Natural killer cell (primary cell): ENCODE measurements around the gene ATN1. TPM values are rescaled to one million over a fixed set of nuclear protein-coding genes. Genes with fewer than 3 reads are reported as not detected.

Source experiments
- ATAC-seq, 3 donors: fragments of 150-1000 bp in 2 of 3; fragments of 200-7000 bp in 1 of 3; cut with Tn5 transposase; 1 replicate in 1 of 3; 2 replicates in 2 of 3; pipeline ENCODE4 v1.10.0; 2021; ENCODE audit warnings: mild to moderate bottlenecking in 2 of 3, moderate library complexity in 2 of 3
- DNase-seq, 2 donors: peaks; one replicate each; pipeline versions ENCODE4 v3.0.0 to v3.0.0-alpha.2; 2013 to 2021; ENCODE audit warnings: mixed read lengths in 1 of 2
- H3K27ac ChIP-seq: one replicate; pipeline ENCODE4 v1.5.1; 2013; ENCODE audit warnings: mild to moderate bottlenecking, low read length
- H3K27me3 ChIP-seq: one replicate; pipeline ENCODE4 v1.6.1; 2013; ENCODE audit warnings: low read length; ENCODE audit not compliant: control insufficient read depth, insufficient read depth
- H3K36me3 ChIP-seq: one replicate; pipeline ENCODE4 v1.6.1; 2013; ENCODE audit warnings: low read length; ENCODE audit not compliant: control insufficient read depth, insufficient read depth
- H3K4me1 ChIP-seq: one replicate; pipeline ENCODE4 v1.6.1; 2013; ENCODE audit warnings: low read length; ENCODE audit not compliant: control insufficient read depth, insufficient read depth
- H3K4me3 ChIP-seq: one replicate; pipeline ENCODE4 v1.5.1; 2013; ENCODE audit warnings: low read length
- H3K9me3 ChIP-seq: one replicate; pipeline ENCODE4 v1.6.1; 2013; ENCODE audit warnings: low read length; ENCODE audit not compliant: control insufficient read depth, insufficient read depth
- H3K27ac Mint-ChIP-seq, 2 donors: one replicate each; pipeline ENCODE4 v1.8.0; 2022; ENCODE audit warnings: mild to moderate bottlenecking in 2 of 2, mixed read lengths in 2 of 2, moderate library complexity in 1 of 2
- H3K27me3 Mint-ChIP-seq, 2 donors: one replicate each; pipeline ENCODE4 v1.8.0; 2022; ENCODE audit warnings: low read depth in 2 of 2, mixed read lengths in 2 of 2
- H3K36me3 Mint-ChIP-seq: one replicate; pipeline ENCODE4 v1.8.0; 2022; ENCODE audit warnings: mixed read lengths
- H3K4me1 Mint-ChIP-seq, 2 donors: one replicate each; pipeline ENCODE4 v1.8.0; 2022; ENCODE audit warnings: mixed read lengths in 2 of 2
- H3K4me3 Mint-ChIP-seq: one replicate; pipeline ENCODE4 v1.8.0; 2022; ENCODE audit warnings: mild to moderate bottlenecking, moderate library complexity, mixed read lengths
- H3K9me3 Mint-ChIP-seq, 2 donors: one replicate each; pipeline ENCODE4 v1.8.0; 2022; ENCODE audit warnings: mixed read lengths in 2 of 2
- CTCF ChIP-seq: fragments of 200-600 bp; IDR thresholded peaks from one replicate; pipeline ENCODE4 v1.8.0; 2022; ENCODE audit warnings: antibody characterized with exemption
- WGBS: methylation state at CpG from one replicate; pipeline ENCODE4 v1.1.7; 2013; ENCODE audit warnings: missing lambda C conversion rate; ENCODE audit not compliant: insufficient coverage; 5-methylcytosine and 5-hydroxymethylcytosine counted together
- intact Hi-C: fragments of 100-400 bp; cut with micrococcal nuclease; formaldehyde crosslinking; loops from one replicate; pipeline ENCODE4 v1.14.2; 2022
- total RNA-seq, 4 donors: library from RNA; stranded (reverse); fragments of 120-200 nt in 1 of 4; gene quantifications; one replicate each; pipeline versions ENCODE4 v1.2.3 to v1.2.4, GENCODE V29; 2013 to 2022

ATN1 gene
- total RNA-seq, 3 donors from 2014 or later (not counting 1 experiment from before 2014, with no cell fraction given) = 29.3 to 34.0 (median 31.9) TPM

DNA sequence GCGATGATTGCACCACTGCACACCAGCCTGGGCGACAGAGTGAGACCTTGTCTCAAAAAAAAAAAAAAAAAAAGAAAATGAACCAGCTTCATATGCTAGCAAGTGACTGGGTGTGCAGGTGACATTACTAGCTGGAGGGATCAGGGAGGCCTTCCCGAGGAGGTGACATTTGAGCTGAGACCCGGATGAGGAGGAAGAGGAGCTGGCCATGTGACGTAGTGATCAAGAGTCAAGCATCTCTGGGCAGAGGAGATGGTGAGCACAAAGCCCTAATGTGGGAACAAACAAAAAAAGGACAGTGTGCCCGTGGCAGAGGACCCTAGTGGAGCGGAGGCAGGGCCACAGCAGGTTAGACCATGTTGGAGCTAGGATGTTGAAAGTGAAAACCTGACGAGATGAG is 19.9 kb downstream of the ATN1 start:
- no peaks in the 10 kb centered on the region for H3K9me3 Mint-ChIP-seq
- intact Hi-C loops = no loop called here
- Histone ChIP-seq H3K4me1 (peaks cover 87% of the 10 kb centered on the region), H3K36me3 (peaks cover 3% of the 10 kb centered on the region), H3K27ac (peak overlapping the region; percentile 8), H3K27me3 (no peaks in the 10 kb centered on the region), H3K9me3 (no peaks in the 10 kb centered on the region), H3K4me3 (no peak overlapping the region)
- H3K36me3 Mint-ChIP-seq = no peaks in the 10 kb centered on the region
- peak overlapping the region; percentile 98 to 99 for H3K27ac Mint-ChIP-seq
- H3K4me3 Mint-ChIP-seq = peak overlapping the region; percentile 32
- 89% methylated on average over 8 of the region's 8 CpGs for WGBS
- TF ChIP-seq CTCF = no peak
- DNase-seq (no peak), ATAC-seq (no peak)
- peaks cover 84 to 92% of the 10 kb centered on the region in 2 donors for H3K4me1 Mint-ChIP-seq
- no peaks in the 10 kb centered on the region for H3K27me3 Mint-ChIP-seq

GRCh38 chr12:6948873-6949594 is 21.3 kb downstream of the ATN1 start:
- Mint-ChIP-seq H3K27me3 (no peaks in the 10 kb centered on the region), H3K4me3 (peak overlapping the region; percentile 80), H3K27ac (peak overlapping the region; percentile 98 to 99), H3K4me1 (peaks cover 82 to 97% of the 10 kb centered on the region in 2 donors), H3K9me3 (no peaks in the 10 kb centered on the region), H3K36me3 (no peaks in the 10 kb centered on the region)
- Histone ChIP-seq H3K4me3 (no peak overlapping the region), H3K27me3 (no peaks in the 10 kb centered on the region), H3K36me3 (peaks cover 9% of the 10 kb centered on the region), H3K9me3 (no peaks in the 10 kb centered on the region), H3K27ac (peak overlapping the region; percentile 88), H3K4me1 (peaks cover 89% of the 10 kb centered on the region)
- DNase-seq = peak in 1 of 2 donors; percentile 71
- ATAC-seq = peak; percentile 32 to 47 (median 38)
- 70% methylated on average over 10 of the region's 15 CpGs for WGBS
- intact Hi-C loops = loop anchor here (1.0 kb wide), 1 partner anchor 10 kb away; no protein-coding TSS in a partner anchor
- no peak for TF ChIP-seq CTCF

- no peak for ATAC-seq
- Histone ChIP-seq H3K4me1 (peaks cover 89% of the 10 kb centered on the region), H3K27me3 (no peaks in the 10 kb centered on the region), H3K36me3 (peaks cover 21% of the 10 kb centered on the region), H3K27ac (peak overlapping the region; percentile 96), H3K4me3 (peak overlapping the region; percentile 93), H3K9me3 (no peaks in the 10 kb centered on the region)
- TF ChIP-seq CTCF = peak; percentile 37
- WGBS = 4% methylated on average over 1 of the region's 1 CpG
- H3K27ac Mint-ChIP-seq = peak overlapping the region; percentile 98 to 99
- H3K4me3 Mint-ChIP-seq = peak overlapping the region; percentile 91
- H3K27me3 Mint-ChIP-seq = no peaks in the 10 kb centered on the region
- H3K4me1 Mint-ChIP-seq = peaks cover 83 to 97% of the 10 kb centered on the region in 2 donors
- no peaks in the 10 kb centered on the region for H3K9me3 Mint-ChIP-seq
- H3K36me3 Mint-ChIP-seq = no peaks in the 10 kb centered on the region
- peak in 1 of 2 donors; percentile 68 for DNase-seq
- intact Hi-C loops = loop anchor here (5.0 kb wide), 1 partner anchor 67 kb away; the partner anchor contains the start of gene LPCAT3
Measured at GRCh38 chr12:6950401-6950801, 22.6 kb downstream of the ATN1 start.
